HG03097 (cell line): ENCODE measurements around the gene HOXB9.
A peak's percentile ranks its signal among the peaks of the same experiment; 100 is the strongest.

ENCODE experiments used
- ATAC-seq: cut with Tn5 transposase; IDR thresholded peaks from one replicate; pipeline ENCODE4 v1.9.1; 2021; ENCODE audit not compliant: unreplicated experiment, low FRiP score

Gene HOXB9

GRCh38 chr17:48639982-48640857, 14.1 kb upstream of the HOXB9 start:
- ATAC-seq, result no peak

GRCh38 chr17:48639136-48639535, 13.0 kb upstream of the HOXB9 start:
- ATAC-seq, result no peak

GRCh38 chr17:48637323-48638260, 11.4 kb upstream of the HOXB9 start:
- ATAC-seq, result no peak

- peak; percentile 60 for ATAC-seq
Observed at GRCh38 chr17:48636177-48637018, 10.2 kb upstream of the HOXB9 start.

- ATAC-seq, result no peak
Observed at GRCh38 chr17:48634493-48635208, 8.5 kb upstream of the HOXB9 start.

- ATAC-seq, result no peak
Observed at GRCh38 chr17:48633266-48633677, 7.1 kb upstream of the HOXB9 start.

- ATAC-seq, result no peak
Observed at GRCh38 chr17:48632579-48633265, 6.6 kb upstream of the HOXB9 start.

- no peak for ATAC-seq
Observed at GRCh38 chr17:48631693-48632578, 5.8 kb upstream of the HOXB9 start.

- no peak for ATAC-seq
Observed at GRCh38 chr17:48630925-48631692, 5.0 kb upstream of the HOXB9 start.

- ATAC-seq, result no peak
Observed at GRCh38 chr17:48630009-48630924, 4.1 kb upstream of the HOXB9 start.

- no peak for ATAC-seq
Observed at GRCh38 chr17:48629411-48629759, 3.2 kb upstream of the HOXB9 start.

GRCh38 chr17:48628649-48629410, 2.7 kb upstream of the HOXB9 start:
- no peak for ATAC-seq

GRCh38 chr17:48627623-48628521, 1.7 kb upstream of the HOXB9 start:
- no peak for ATAC-seq

- no peak for ATAC-seq
Observed at GRCh38 chr17:48627118-48627597, 1.0 kb upstream of the HOXB9 start.
